Retinal pigment epithelial cell (primary cell): Measurements from ENCODE around the gene RRM1.
"Not testable (repeated sequence)": the region's sequence is repeated elsewhere in the genome, so short reads cannot be mapped to it uniquely, and the experiment has no call there.

Experiments used
- DNase-seq: peaks from one replicate; pipeline ENCODE4 v3.0.0-alpha.2; 2010; ENCODE audit warnings: low read depth
- H3K4me3 ChIP-seq: 2 replicates; pipeline ENCODE4 v1.5.1; 2011; ENCODE audit warnings: mild to moderate bottlenecking, low read length, control low read depth, moderate library complexity
- CTCF ChIP-seq: conservative IDR thresholded peaks from 2 replicates; pipeline ENCODE4 v1.5.1; 2011; ENCODE audit warnings: low read depth, low read length, control low read depth, inconsistent platforms

RRM1 gene

GRCh38 chr11:4111834-4112233 lies 17.2 kb downstream of the RRM1 start:
- TF ChIP-seq CTCF, result no peak
- DNase-seq, result no peak
- H3K4me3 ChIP-seq, result no peak overlapping the region

- DNase-seq, result no peak
- no peak for TF ChIP-seq CTCF
- no peak overlapping the region for H3K4me3 ChIP-seq
Measured at GRCh38 chr11:4115128-4115527, 20.5 kb downstream of the RRM1 start.

DNA sequence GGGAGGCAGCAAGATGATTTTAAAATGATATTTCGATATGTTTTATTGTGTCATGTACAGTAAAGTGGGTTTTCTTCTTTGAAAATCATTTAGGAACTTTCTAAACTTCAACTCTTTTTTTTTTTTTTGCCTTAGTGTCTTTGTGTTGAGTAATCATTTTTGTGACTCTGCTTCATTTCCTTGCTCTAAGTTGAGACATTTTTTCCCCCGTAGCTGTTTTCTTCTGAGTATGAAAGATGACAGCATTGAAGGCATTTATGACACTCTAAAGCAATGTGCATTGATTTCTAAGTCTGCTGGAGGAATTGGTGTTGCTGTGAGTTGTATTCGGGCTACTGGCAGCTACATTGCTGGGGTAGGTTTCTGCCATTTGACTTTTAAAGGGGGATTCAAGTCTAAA lies 23.5 kb downstream of the RRM1 start:
- TF ChIP-seq CTCF, result no peak
- DNase-seq, result no peak
- H3K4me3 ChIP-seq, result no peak overlapping the region

DNA sequence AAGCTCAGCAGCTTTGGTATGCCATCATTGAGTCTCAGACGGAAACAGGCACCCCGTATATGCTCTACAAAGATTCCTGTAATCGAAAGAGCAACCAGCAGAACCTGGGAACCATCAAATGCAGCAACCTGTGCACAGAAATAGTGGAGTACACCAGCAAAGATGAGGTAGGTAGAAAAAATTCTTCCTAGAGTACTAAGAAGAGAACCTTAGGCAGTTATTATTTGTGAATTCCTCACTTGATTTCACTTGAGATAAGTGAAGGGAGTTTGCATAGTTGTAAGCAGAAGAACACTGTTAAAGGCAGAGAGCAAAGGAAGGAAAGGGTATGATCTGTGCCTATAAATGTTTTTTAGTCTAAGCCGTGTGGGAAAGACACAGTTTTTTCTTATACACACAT lies 28.6 kb downstream of the RRM1 start:
- H3K4me3 ChIP-seq, result no peak overlapping the region
- no peak for DNase-seq
- no peak for TF ChIP-seq CTCF

- no peak overlapping the region for H3K4me3 ChIP-seq
- DNase-seq, result no peak
- TF ChIP-seq CTCF, result no peak
Measured at GRCh38 chr11:4125141-4125540, 30.5 kb downstream of the RRM1 start.

GRCh38 chr11:4127357-4127756 lies 32.8 kb downstream of the RRM1 start:
- TF ChIP-seq CTCF, result no peak
- no peak overlapping the region for H3K4me3 ChIP-seq
- no peak for DNase-seq

DNA sequence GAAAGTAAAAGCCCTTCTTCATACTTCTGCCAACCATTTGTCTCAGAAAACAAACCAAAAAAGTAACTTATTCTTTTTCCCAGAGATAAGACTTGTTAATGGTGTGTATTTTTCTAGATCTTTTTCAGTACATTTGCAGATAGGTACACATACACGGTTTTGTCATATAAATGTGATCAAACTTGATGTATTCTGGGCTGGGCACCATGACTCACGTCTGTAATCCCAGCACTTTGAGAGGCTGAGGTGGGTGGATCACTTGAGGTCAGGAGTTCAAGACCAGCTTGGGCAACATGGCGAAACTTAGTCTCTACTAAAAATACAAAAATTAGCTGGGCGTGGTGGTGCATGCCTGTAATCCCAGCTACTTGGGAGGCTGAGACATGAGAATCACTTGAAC lies 35.6 kb downstream of the RRM1 start:
- H3K4me3 ChIP-seq, DNase-seq: not testable (repeated sequence)

- peak; percentile 17 for DNase-seq
- H3K4me3 ChIP-seq, result no peak overlapping the region
- no peak for TF ChIP-seq CTCF
Measured at GRCh38 chr11:4134806-4135205, 40.2 kb downstream of the RRM1 start.
